GM23338 (cell line): ENCODE results near the gene CD84.

Experiments
- CREB1 ChIP-seq: fragments of 250-450 bp; sonication (Bioruptor Pico); IDR thresholded peaks from 2 replicates; pipeline ENCODE4 v1.5.0; 2020; ENCODE audit warnings: low read depth, mild to moderate bottlenecking, moderate library complexity
- CTCF ChIP-seq, 2 experiments: fragments of 200-600 bp in 1 of 2; sonication (generic) in 1 of 2; conservative IDR thresholded peaks; 2 replicates each; pipeline versions ENCODE4 v1.5.1 to v1.6.1; 2016 to 2017; ENCODE audit warnings: antibody characterized with exemption in 2 of 2, low read depth in 2 of 2, mild to moderate bottlenecking in 2 of 2, moderate library complexity in 1 of 2
- EZH2 ChIP-seq: fragments of 200-600 bp; sonication (generic); IDR thresholded peaks from one replicate; pipeline ENCODE4 v1.8.0; 2017; ENCODE audit warnings: antibody characterized with exemption, mild to moderate bottlenecking, low read depth; ENCODE audit not compliant: unreplicated experiment
- EZH2phosphoT487 ChIP-seq: fragments of 200-600 bp; sonication (generic); IDR thresholded peaks from one replicate; pipeline ENCODE4 v1.8.1; 2018; ENCODE audit warnings: antibody characterized with exemption; ENCODE audit not compliant: unreplicated experiment
- NANOG ChIP-seq: IDR thresholded peaks from 2 replicates; pipeline ENCODE4 v1.6.1; 2016; ENCODE audit warnings: antibody characterized with exemption, borderline replicate concordance
- POLR2AphosphoS5 ChIP-seq: IDR thresholded peaks from 2 replicates; pipeline ENCODE4 v1.6.1; 2016; ENCODE audit warnings: antibody characterized with exemption, low read depth
- REST ChIP-seq: IDR thresholded peaks from one replicate; pipeline ENCODE4 v1.6.1; 2018; ENCODE audit warnings: antibody characterized with exemption; ENCODE audit not compliant: unreplicated experiment
- STAT1 ChIP-seq: IDR thresholded peaks from one replicate; pipeline ENCODE4 v1.6.1; 2016; ENCODE audit warnings: antibody characterized with exemption; ENCODE audit not compliant: unreplicated experiment
- ZNF114 ChIP-seq: fragments of 250-450 bp; sonication (Bioruptor Pico); IDR thresholded peaks from 2 replicates; pipeline ENCODE4 v1.5.0; 2020; ENCODE audit warnings: mild to moderate bottlenecking, moderate library complexity
- ZNF331 ChIP-seq: fragments of 250-450 bp; sonication (Bioruptor Pico); IDR thresholded peaks from 2 replicates; pipeline ENCODE4 v1.5.0; 2020; ENCODE audit warnings: low read depth, mild to moderate bottlenecking, moderate library complexity
- TF ChIP-seq, protein P1 (sequence below): fragments of 250-450 bp; sonication (Bioruptor Pico); IDR thresholded peaks from 2 replicates; pipeline ENCODE4 v1.5.0; 2020; ENCODE audit warnings: mild to moderate bottlenecking, moderate library complexity

DNA sequence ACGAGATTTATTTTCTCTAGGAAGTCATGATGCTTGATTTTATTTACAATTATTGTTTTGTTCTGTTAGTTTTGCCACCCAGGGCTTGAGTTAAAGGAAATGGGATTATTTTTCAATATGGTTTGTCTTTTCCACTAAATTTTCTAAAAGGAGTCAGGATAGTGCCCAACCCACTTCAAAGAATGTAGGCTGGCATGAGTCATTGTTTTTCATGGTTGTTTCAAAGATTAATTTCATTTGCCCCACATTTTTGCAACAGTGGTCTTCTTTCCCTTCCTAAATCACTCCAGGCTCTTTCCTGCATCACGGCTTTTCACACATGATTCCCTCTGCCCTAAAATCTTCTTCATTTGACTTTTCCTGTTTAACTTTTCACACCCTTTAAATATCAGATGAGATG lies 58.7 kb downstream of the CD84 start:
- TF ChIP-seq EZH2phosphoT487 (no peak), CTCF (conservative IDR thresholded peaks at IDR 0.05; ENCODE audit: low read depth in 2 of 2) (no peak), REST (no peak), STAT1 (no peak), EZH2 (no peak), ZNF114 (CRISPR knock-in tag) (no peak), ZNF331 (CRISPR knock-in tag) (no peak), CREB1 (no peak), POLR2AphosphoS5 (no peak), NANOG (no peak)
- TF ChIP-seq, protein P1, sequence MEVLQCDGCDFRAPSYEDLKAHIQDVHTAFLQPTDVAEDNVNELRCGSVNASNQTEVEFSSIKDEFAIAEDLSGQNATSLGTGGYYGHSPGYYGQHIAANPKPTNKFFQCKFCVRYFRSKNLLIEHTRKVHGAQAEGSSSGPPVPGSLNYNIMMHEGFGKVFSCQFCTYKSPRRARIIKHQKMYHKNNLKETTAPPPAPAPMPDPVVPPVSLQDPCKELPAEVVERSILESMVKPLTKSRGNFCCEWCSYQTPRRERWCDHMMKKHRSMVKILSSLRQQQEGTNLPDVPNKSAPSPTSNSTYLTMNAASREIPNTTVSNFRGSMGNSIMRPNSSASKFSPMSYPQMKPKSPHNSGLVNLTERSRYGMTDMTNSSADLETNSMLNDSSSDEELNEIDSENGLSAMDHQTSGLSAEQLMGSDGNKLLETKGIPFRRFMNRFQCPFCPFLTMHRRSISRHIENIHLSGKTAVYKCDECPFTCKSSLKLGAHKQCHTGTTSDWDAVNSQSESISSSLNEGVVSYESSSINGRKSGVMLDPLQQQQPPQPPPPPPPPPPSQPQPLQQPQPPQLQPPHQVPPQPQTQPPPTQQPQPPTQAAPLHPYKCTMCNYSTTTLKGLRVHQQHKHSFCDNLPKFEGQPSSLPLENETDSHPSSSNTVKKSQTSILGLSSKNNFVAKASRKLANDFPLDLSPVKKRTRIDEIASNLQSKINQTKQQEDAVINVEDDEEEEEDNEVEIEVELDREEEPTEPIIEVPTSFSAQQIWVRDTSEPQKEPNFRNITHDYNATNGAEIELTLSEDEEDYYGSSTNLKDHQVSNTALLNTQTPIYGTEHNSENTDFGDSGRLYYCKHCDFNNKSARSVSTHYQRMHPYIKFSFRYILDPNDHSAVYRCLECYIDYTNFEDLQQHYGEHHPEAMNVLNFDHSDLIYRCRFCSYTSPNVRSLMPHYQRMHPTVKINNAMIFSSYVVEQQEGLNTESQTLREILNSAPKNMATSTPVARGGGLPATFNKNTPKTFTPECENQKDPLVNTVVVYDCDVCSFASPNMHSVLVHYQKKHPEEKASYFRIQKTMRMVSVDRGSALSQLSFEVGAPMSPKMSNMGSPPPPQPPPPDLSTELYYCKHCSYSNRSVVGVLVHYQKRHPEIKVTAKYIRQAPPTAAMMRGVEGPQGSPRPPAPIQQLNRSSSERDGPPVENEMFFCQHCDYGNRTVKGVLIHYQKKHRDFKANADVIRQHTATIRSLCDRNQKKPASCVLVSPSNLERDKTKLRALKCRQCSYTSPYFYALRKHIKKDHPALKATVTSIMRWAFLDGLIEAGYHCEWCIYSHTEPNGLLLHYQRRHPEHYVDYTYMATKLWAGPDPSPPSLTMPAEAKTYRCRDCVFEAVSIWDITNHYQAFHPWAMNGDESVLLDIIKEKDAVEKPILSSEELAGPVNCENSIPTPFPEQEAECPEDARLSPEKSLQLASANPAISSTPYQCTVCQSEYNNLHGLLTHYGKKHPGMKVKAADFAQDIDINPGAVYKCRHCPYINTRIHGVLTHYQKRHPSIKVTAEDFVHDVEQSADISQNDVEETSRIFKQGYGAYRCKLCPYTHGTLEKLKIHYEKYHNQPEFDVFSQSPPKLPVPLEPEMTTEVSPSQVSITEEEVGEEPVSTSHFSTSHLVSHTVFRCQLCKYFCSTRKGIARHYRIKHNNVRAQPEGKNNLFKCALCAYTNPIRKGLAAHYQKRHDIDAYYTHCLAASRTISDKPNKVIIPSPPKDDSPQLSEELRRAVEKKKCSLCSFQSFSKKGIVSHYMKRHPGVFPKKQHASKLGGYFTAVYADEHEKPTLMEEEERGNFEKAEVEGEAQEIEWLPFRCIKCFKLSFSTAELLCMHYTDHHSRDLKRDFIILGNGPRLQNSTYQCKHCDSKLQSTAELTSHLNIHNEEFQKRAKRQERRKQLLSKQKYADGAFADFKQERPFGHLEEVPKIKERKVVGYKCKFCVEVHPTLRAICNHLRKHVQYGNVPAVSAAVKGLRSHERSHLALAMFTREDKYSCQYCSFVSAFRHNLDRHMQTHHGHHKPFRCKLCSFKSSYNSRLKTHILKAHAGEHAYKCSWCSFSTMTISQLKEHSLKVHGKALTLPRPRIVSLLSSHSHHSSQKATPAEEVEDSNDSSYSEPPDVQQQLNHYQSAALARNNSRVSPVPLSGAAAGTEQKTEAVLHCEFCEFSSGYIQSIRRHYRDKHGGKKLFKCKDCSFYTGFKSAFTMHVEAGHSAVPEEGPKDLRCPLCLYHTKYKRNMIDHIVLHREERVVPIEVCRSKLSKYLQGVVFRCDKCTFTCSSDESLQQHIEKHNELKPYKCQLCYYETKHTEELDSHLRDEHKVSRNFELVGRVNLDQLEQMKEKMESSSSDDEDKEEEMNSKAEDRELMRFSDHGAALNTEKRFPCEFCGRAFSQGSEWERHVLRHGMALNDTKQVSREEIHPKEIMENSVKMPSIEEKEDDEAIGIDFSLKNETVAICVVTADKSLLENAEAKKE (CRISPR knock-in tag), result no peak
